ENCODE measurements around the gene MRPL32. TPM values are rescaled to one million over a fixed set of nuclear protein-coding genes. Genes with fewer than 3 reads are reported as not detected.

Gene MRPL32
- total RNA-seq, 2 donors from 2014 or later, result 47.2 to 62.3 TPM

GRCh38 chr7:42928754-42929153, 3.4 kb upstream of the MRPL32 start:
- intact Hi-C loops (cut with DNase I), result no loop called here
- H3K4me1 ChIP-seq, result peaks cover 7% of the 10 kb centered on the region
- H3K27me3 ChIP-seq, result no peaks in the 10 kb centered on the region
- TF ChIP-seq CTCF (IDR thresholded peaks at IDR 0.05), result no peak
- H3K9me3 ChIP-seq, result no peaks in the 10 kb centered on the region
- no peak overlapping the region for H3K9ac ChIP-seq (ENCODE audit: low read depth in 2 of 2, low read length in 2 of 2)
- no peak for DNase-seq
- H3K36me3 ChIP-seq, result no peaks in the 10 kb centered on the region
- no peak overlapping the region for H3K4me3 ChIP-seq
- no peak overlapping the region for H3K27ac ChIP-seq

DNA sequence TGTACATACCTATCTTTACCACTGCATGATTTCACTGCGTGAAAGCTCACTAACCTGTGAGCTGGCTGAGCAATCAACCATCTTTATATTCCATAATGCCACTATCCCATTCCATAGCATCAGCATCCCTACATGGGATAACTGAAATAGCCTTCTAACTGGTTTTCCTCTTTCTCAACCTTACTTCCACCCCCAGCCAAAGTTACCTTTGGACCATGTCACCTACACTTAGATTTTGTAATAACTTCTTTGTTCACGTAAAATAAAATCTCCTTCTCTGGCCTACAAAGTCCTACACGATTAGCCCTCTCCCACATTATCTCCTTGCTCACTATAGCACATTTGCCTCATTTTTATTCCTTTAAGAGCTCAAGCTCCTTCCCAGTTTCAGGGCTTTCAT, 2.7 kb upstream of the MRPL32 start:
- DNase-seq, result no peak
- H3K4me1 ChIP-seq, result peaks cover 10% of the 10 kb centered on the region
- no peaks in the 10 kb centered on the region for H3K9me3 ChIP-seq
- TF ChIP-seq CTCF (IDR thresholded peaks at IDR 0.05), result no peak
- no peak overlapping the region for H3K4me3 ChIP-seq
- no peaks in the 10 kb centered on the region for H3K36me3 ChIP-seq
- H3K27ac ChIP-seq, result no peak overlapping the region
- no peak overlapping the region for H3K9ac ChIP-seq (ENCODE audit: low read depth in 2 of 2, low read length in 2 of 2)
- no peaks in the 10 kb centered on the region for H3K27me3 ChIP-seq
- intact Hi-C loops (cut with DNase I), result no loop called here

- Histone ChIP-seq H3K4me1 (peaks cover 12% of the 10 kb centered on the region), H3K27me3 (no peaks in the 10 kb centered on the region), H3K27ac (no peak overlapping the region), H3K4me3 (peak overlapping the region; percentile 71), H3K36me3 (no peaks in the 10 kb centered on the region), H3K9me3 (no peaks in the 10 kb centered on the region), H3K9ac (ENCODE audit: low read depth in 2 of 2, low read length in 2 of 2) (peak overlapping the region in 1 of 2 donors; percentile 92)
- intact Hi-C loops (cut with DNase I), result no loop called here
- no peak for TF ChIP-seq CTCF (IDR thresholded peaks at IDR 0.05)
- no peak for DNase-seq
Observed at GRCh38 chr7:42930889-42931288, 1.3 kb upstream of the MRPL32 start.

DNA sequence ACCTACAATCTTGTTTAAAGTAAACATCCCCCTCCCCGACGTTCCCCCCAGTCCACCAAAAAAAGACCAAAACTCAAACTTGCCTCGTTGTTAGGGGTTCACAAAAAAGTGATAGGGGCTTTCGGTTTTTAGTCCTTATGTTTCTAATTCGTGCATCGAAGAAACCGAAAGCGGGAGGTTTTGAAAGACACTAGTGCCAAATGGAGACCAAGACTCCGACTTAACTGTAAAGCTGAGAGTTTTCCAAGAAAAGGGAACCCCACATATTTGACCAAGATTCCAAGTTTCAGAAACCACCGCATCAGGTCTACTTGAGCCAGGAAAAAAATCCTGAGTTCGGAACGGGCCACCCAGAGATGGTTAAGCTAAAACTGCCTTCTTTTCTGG, 736 bp upstream of the MRPL32 start:
- peak overlapping the region; percentile 71 for H3K4me3 ChIP-seq
- no peak for DNase-seq
- no peak for TF ChIP-seq CTCF (IDR thresholded peaks at IDR 0.05)
- H3K27me3 ChIP-seq, result no peaks in the 10 kb centered on the region
- no peaks in the 10 kb centered on the region for H3K9me3 ChIP-seq
- H3K4me1 ChIP-seq, result peaks cover 12% of the 10 kb centered on the region
- no peaks in the 10 kb centered on the region for H3K36me3 ChIP-seq
- peak overlapping the region; percentile 92 for H3K9ac ChIP-seq (ENCODE audit: low read depth in 2 of 2, low read length in 2 of 2)
- peak overlapping the region; percentile 51 for H3K27ac ChIP-seq
- intact Hi-C loops (cut with DNase I), result no loop called here

- peak; percentile 34 for DNase-seq
Observed at GRCh38 chr7:42932811-42933591, 825 bp downstream of the MRPL32 start.

More at GRCh38 chr7:42932811-42933591, 825 bp downstream of the MRPL32 start:
- H3K9me3 ChIP-seq, result no peaks in the 10 kb centered on the region
- no peak for TF ChIP-seq CTCF (IDR thresholded peaks at IDR 0.05)
- no peaks in the 10 kb centered on the region for H3K27me3 ChIP-seq
- peaks cover 12% of the 10 kb centered on the region for H3K4me1 ChIP-seq
- H3K9ac ChIP-seq (ENCODE audit: low read depth in 2 of 2, low read length in 2 of 2), result peak overlapping the region; percentile 77 to 92
- H3K36me3 ChIP-seq, result no peaks in the 10 kb centered on the region
- peak overlapping the region; percentile 51 for H3K27ac ChIP-seq
- intact Hi-C loops (cut with DNase I), result no loop called here
- peak overlapping the region; percentile 71 for H3K4me3 ChIP-seq

Measured in colonic mucosa (tissue), 4 donors.